SK-MEL-5 (cell line): ENCODE data around the gene ZMAT5. TPM values are rescaled to one million over a fixed set of nuclear protein-coding genes. Genes with fewer than 3 reads are reported as not detected.

Source experiments
- DNase-seq: peaks from one replicate; pipeline ENCODE4 v3.0.0-alpha.2; 2016; ENCODE audit warnings: low read depth, low spot score
- in situ Hi-C: cut with HindIII; loops from 2 replicates; pipeline ENCODE4 v1.10.0; 2016; ENCODE audit warnings: low sequenced_read_pairs, high pct_unique_total_duplicates, low pct_unique_long_range_greater_than_20kb
- total RNA-seq: library from RNA; depleted of rRNA; stranded (reverse); fragments of >200 nt; shearing (Covaris generic); gene quantifications from 2 replicates; pipeline ENCODE4 v1.2.3, GENCODE V29; 2014

The ZMAT5 gene
- total RNA-seq, 1 experiment from 2014 or later = 27.7 TPM

DNA sequence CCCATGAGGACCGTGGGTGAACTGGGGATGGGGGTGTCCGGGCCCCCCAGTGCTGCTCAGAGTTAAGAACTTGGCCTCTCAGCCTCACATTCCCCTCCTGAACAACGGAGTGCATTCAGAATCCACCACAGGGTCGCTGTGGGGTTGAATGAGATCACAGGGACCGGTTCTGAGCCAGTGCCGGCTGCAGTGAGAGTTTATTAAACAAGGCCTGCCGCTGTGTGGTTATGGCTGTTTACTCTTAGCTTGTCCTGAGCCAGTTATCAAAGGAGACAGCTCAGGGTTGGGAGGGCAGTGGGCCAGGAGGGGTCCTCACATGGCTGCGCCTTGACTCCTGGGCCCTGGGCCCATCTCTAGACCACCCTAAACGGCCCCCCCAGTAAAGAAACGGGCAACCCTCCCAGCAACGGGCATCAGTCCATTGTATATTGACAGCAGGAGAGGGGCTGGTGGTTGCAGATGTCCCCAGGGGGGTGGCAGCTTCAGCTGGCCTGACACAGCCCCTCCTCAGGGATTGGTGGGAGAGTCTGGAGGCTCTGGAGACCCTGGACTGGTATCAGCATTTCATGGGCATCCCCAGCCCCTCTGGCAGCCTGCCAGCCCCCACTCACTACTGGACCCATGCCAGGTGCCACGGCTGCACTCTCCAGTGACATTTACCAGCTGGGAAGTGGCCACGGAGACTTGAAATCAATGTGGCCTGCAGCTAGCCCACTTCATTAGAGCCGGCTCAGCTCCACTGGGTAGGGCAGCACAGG, 62.1 kb downstream of the ZMAT5 start:
- peak; percentile 26 for DNase-seq
- in situ Hi-C loops = no loop called here

- in situ Hi-C loops = no loop called here
- DNase-seq = no peak
These were observed 63.1 kb downstream of the ZMAT5 start for GRCh38 chr22:29703569-29704195.

- in situ Hi-C loops = no loop called here
- no peak for DNase-seq
These were observed 63.8 kb downstream of the ZMAT5 start for GRCh38 chr22:29702931-29703501.

- in situ Hi-C loops = no loop called here
- peak; percentile 14 for DNase-seq
These were observed 64.5 kb downstream of the ZMAT5 start for GRCh38 chr22:29702000-29702930.

- in situ Hi-C loops = no loop called here
- no peak for DNase-seq
These were observed 65.4 kb downstream of the ZMAT5 start for GRCh38 chr22:29701155-29701999.

GRCh38 chr22:29700900-29701154, 66.0 kb downstream of the ZMAT5 start:
- no peak for DNase-seq
- in situ Hi-C loops = no loop called here

GRCh38 chr22:29700206-29700899, 66.5 kb downstream of the ZMAT5 start:
- DNase-seq = no peak
- in situ Hi-C loops = no loop called here

DNA sequence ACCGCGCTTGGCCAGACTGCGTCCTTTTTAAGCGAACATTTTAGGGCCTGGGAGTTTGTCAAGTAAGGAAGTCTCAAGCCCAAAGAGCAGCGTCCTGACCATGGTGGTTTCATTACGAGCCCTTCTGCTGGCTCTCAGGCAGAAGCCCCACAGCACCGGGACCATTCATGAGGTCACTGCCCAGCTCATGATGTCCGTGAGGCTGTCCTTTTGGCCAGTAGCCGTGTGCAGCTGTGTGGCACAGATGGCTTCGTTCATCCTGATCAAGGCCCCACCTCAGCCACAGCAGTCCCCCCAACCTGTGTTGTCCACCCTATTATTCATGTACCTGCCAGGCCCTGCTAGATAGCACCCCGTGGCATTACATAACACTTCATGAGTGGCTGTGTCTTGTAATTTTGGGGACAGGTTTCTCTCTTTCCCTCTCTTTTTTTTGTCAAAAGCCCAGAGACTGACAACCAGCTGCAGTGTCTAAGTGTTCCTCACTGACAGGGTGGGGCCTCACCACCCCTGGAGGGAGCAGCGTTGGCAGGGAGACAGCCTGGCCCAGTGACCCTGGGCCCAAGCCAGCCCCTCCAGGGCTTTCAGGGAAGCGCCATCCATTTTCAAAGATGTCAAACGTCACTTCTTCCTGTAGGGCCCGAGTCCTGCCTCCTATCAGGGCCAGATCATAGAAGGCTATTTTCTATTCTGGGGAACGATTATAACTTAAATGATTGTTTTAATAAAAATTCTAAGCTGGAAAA, 68.8 kb downstream of the ZMAT5 start:
- in situ Hi-C loops = no loop called here
- no peak for DNase-seq

DNA sequence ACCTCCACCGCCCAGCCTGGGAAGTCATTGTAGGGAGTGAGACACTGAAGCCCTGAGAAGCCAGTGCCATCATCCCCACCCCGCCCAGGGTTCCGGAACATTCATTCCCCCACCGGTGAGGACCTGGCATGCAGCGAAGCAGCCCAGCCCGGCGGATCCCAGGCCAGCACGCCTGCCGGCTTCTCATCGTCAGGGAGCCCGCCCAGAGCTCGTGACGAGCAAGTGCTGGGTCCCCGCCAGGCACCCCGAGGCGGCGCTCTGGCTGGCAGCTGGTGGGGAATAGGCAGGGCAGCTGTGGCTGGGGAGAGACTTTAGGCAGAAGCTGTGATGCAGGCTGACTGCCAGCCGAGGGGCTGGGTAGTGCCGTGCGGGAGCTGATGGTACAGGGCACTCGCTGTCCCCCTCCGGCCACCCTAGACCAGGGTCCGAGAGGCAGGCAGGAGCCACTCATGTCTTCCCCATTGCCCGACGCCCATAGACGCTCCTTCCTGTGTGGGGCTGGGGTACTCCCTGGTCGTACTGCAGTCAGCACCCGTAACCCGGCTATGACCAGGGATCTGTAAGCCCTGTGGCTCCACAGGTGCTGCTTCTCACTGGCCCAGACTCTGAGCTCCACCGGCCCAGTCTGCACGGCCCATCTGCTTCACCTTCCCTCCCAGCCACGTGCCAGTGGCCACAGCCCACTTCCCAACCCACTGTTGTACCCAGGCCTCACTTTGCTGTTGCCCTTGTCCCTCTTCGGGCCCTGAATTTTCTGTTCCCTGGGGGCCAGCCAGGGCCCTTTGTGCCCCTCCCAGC, 71.5 kb downstream of the ZMAT5 start:
- in situ Hi-C loops = no loop called here
- no peak for DNase-seq

GRCh38 chr22:29693671-29694070, 73.1 kb downstream of the ZMAT5 start:
- DNase-seq = no peak
- in situ Hi-C loops = no loop called here

DNA sequence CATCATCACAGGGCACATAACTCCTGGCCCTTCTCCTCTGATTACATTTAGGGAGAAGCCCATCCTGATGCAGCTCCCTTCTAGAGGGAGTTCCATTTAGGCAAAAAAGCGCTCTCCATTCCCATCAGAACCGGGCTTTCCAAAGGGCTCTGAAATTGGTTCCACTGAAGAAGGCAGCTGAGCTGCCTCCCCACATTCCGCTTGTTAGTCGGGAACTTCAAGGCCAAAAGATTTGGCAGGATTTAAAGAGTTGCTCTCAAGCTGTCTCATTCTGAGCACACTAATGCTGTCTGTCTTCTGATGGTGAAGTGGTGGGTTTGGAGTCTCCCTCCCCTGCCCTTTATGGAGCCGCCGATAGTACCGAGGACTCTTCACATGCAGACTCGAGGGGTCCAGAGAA, 73.6 kb downstream of the ZMAT5 start:
- in situ Hi-C loops = no loop called here
- no peak for DNase-seq

DNA sequence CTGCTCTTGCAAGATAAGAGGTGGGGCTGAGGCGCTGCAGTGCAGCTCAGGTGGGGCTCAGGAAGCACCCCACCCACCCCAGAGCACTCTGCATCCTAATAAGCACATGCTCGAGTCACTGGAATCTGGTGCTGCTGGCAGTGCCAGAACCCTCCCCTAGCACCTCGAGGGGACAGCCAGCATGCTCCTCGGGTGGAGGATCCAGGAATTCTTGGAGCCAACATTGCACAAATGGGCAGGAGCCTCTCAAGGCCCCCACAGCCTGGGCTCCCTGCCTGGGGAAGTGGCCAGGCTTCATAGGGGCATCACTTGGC, 74.5 kb downstream of the ZMAT5 start:
- DNase-seq = no peak
- in situ Hi-C loops = no loop called here

DNA sequence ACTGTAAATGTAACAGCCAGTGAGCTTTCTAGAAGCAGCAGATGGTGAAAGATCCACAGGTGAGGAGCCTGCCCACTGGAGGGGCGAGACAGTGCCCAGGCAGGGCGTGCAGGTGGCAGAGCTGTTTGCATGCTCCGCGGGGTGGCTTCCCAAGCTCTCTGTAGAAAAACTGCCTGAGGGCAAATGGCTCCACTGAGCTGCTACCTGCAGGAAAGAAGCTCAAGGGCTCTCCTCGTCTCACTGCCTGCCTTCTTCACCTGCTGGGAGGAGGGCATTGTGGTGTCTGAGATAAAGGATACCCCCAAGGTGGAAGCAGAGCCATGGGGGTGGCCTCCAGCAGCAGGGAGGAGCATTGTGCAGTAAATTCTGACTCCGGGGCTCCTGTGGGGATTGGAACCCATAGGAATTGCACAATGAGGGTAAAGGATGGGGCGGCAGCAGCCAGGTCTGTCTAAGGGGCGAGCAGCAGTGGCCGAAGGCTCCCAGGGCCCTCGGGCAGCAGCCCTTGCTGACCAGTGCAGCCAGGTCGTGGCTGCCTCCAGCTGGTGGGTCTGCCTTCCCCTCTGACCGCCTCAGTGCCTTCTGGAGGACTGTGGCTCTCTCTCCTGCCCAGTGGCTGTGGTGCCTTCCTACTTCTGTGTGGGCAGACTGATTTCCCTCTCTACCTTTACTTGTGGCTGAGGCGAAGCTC, 75.0 kb downstream of the ZMAT5 start:
- in situ Hi-C loops = no loop called here
- no peak for DNase-seq

DNA sequence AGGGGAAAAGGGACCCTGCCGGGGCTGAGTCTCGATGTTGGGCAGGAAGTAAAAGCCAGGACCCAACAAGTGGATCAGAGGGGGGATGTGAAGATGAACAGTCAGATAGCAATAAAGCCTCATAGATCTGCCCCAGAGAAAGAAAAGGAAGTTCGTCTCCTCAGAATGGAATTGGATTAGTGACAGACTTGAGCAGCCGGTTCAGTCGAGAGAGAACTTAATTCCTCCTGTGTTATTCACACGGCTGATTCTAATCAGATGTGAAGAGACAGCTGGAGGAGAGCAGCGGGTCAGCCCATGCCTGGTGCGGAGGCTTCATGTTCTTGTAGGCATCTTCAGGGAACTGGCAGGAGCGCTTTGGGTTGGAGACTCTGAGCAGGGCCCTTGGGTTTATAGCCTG, 76.3 kb downstream of the ZMAT5 start:
- DNase-seq = no peak
- in situ Hi-C loops = no loop called here

DNA sequence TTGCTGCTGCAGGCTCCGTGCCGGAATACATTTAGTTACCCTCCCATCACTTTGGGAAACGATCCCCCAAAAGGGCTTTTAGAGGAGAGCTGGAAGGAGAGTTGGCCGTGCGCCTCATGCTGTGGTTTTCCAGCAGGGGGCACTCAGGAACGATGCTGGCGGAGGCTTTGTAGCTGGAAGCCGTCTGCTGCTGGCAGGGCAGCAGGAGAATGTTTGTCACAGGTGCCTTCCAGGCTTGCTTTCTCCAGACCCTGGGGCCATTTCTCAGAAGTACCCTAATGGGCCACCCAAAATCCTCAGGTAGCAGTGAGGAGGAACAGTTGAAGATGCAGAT, 77.0 kb downstream of the ZMAT5 start:
- peak; percentile 59 for DNase-seq
- in situ Hi-C loops = no loop called here
